GM12872 (cell line): ENCODE results near the gene ZNRF3.

Experiments used
- CTCF ChIP-seq: IDR thresholded peaks from 3 replicates; pipeline ENCODE4 v1.5.1; 2011; ENCODE audit warnings: low read depth, mild to moderate bottlenecking, low read length, moderate library complexity; ENCODE audit not compliant: insufficient read depth

Gene ZNRF3

DNA sequence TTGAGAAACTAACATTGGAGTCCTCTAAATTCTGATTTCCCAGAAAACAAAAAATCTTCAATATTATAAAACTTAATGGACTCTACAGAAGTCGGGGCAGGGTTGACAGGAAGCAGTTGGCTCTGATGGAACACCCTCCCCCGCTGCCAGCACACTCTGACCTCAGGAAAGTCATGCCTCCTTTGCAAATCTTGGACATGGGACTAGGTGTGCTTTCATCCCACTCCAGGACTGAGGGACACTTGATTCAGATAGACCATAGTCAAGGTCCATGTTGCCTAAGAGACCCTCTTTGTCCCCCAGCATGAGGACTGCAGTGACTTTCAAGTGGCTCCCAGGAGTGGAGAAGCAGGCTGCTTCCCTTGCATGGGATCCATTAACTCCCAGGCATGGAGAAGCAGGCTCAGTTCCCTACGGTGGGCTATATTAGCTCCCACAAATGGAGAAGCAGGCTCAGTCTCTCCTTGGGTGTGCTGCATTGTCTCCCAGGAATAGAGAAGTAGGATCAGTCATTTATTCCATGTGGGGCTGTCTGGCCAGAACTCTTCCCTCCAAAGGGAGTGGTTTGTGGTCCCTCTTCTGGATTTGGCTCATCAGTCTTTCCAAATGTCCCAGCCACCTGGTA is 139.9 kb downstream of the ZNRF3 start:
- no peak for TF ChIP-seq CTCF

DNA sequence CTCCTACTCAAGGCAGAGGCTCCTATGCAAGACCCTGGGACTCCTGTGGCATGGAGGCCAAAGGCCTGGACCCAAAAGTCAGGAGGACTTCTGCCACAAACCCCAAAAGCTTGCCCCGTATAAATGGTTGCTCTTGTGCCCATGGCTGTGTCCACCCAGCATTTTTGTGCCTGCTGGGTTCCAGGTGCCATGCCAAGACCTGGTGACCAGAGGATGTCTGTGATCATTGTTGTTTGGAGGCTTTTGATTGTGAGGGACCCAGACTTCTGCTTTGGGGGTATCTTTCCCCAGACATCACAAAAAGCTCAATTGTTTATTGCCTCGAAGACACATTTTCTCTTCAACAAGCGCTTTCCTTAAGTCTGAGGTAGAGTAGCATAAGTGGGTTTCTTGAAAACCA is 143.2 kb downstream of the ZNRF3 start:
- TF ChIP-seq CTCF: no peak

GRCh38 chr22:29028468-29028867 is 145.1 kb downstream of the ZNRF3 start:
- no peak for TF ChIP-seq CTCF

GRCh38 chr22:29029202-29030000 is 146.0 kb downstream of the ZNRF3 start:
- no peak for TF ChIP-seq CTCF

DNA sequence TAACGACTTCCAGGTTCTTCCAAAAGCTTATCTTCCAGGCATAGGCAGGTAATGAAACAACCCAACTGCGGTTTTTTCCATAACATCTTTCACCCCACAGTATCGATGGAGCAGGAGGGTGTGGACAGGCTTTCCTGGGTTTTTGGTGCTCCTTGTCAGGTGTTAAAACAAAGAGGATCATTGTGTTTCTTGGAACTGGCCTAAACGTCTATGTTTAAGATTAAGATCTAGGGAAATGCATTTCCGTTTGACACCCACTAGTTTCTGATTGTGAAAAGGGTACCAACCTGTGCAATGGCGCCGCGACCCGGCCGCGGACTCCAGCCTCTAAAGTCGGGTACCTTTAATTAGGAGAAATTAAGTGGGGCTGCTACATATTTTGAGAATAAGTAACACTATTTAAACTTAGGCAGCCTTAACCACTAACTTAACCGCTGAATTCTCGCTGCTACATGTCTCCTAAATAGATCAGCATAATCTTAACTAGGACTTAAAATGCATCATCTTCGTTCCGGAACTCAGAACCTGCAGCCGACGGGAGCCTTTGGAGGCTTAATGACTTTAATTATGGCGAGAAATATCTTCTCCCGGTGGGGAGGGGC is 146.7 kb downstream of the ZNRF3 start:
- no peak for TF ChIP-seq CTCF

DNA sequence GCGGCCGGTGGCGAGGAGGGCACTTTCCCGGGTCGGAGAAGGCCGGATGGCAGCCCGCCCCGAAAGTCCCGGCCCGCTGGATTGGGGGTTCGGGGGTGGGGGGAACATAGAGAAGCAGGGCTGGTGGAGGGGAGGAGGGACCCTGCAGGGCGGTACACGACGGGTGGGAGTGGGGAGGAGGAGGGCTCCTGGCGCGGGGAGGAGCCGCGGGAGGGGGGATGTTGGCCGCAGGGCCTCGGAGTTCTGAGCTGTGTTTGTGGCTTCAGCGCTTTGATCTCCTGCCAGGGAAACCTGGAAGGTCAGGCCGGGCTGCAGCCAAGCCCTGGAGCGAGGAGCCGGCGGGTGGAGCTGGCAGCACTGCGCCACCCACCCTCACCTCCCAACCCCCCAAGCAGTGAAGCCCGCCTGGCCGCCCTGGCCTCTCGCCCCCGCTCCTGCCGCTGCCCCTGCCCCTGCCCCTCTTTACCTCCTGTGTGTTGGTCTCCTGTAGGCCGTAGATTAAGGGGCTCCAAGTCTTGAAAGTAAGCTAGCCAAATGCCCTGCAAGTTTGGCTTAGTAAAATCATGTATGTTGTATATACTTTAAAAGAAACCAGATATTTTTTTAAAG is 147.3 kb downstream of the ZNRF3 start:
- no peak for TF ChIP-seq CTCF
